HCT116 (cell line): ENCODE measurements around the gene LY6G6D.

Experiments
- EZH2 ChIP-seq: fragments of 200-600 bp; sonication (generic); IDR thresholded peaks from 2 replicates; pipeline ENCODE4 v1.6.1; 2017; ENCODE audit warnings: antibody characterized with exemption, mixed run types
- EZH2phosphoT487 ChIP-seq: fragments of 200-600 bp; IDR thresholded peaks from 2 replicates; pipeline ENCODE4 v1.6.1; 2018; ENCODE audit warnings: antibody characterized with exemption, borderline replicate concordance
- FOSL1 ChIP-seq: IDR thresholded peaks from 2 replicates; pipeline ENCODE4 v1.6.1; 2012; ENCODE audit warnings: low read depth
- POLR2A ChIP-seq: IDR thresholded peaks from 2 replicates; pipeline ENCODE4 v1.7.0; 2011; ENCODE audit warnings: borderline replicate concordance; ENCODE audit not compliant: insufficient read depth, insufficient read length; ENCODE audit errors: extremely low read depth
- POLR2AphosphoS5 ChIP-seq: IDR thresholded peaks from 2 replicates; pipeline ENCODE4 v1.6.1; 2011; ENCODE audit warnings: mild to moderate bottlenecking, low read depth, low read length, moderate library complexity
- RAD21 ChIP-seq: IDR thresholded peaks from 2 replicates; pipeline ENCODE4 v1.6.1; 2012; ENCODE audit warnings: low read depth, mild to moderate bottlenecking
- SIN3A ChIP-seq: IDR thresholded peaks from 2 replicates; pipeline ENCODE4 v1.6.1; 2012; ENCODE audit warnings: low read depth
- SRF ChIP-seq: IDR thresholded peaks from 2 replicates; pipeline ENCODE4 v1.6.1; 2012; ENCODE audit warnings: low read depth
- YY1 ChIP-seq: IDR thresholded peaks from 2 replicates; pipeline ENCODE4 v1.6.1; 2011; ENCODE audit warnings: low read length, low read depth, moderate library complexity, mild to moderate bottlenecking; ENCODE audit not compliant: insufficient replicate concordance; ENCODE audit errors: extremely low read depth
- ZNF274 ChIP-seq: fragments of 200-500 bp; sonication (Bioruptor generic); IDR thresholded peaks from 2 replicates; pipeline ENCODE4 v1.6.1; 2014; ENCODE audit warnings: mild to moderate bottlenecking, low read depth, low read length, inconsistent platforms
- TF ChIP-seq, protein P1 (sequence below), 3 experiments: fragments of 200-600 bp in 1 of 3; sonication (generic) in 1 of 3; IDR thresholded peaks in 2 of 3; conservative IDR thresholded peaks in 1 of 3; 2 replicates each; pipeline ENCODE4 v1.5.1; 2012 to 2017; ENCODE audit warnings: low read depth in 2 of 3, low read length in 2 of 3, antibody characterized with exemption in 1 of 3, borderline replicate concordance in 1 of 3, control low read depth in 1 of 3, mild to moderate bottlenecking in 1 of 3, mixed read lengths in 1 of 3, mixed run types in 1 of 3, moderate library complexity in 1 of 3; ENCODE audit not compliant: insufficient read depth in 1 of 3
- TF ChIP-seq, protein P2 (sequence below): IDR thresholded peaks from 2 replicates; pipeline ENCODE4 v1.6.1; 2012; ENCODE audit warnings: low read depth
- TF ChIP-seq, protein P3 (sequence below): IDR thresholded peaks from 2 replicates; pipeline ENCODE4 v1.6.1; 2012

DNA sequence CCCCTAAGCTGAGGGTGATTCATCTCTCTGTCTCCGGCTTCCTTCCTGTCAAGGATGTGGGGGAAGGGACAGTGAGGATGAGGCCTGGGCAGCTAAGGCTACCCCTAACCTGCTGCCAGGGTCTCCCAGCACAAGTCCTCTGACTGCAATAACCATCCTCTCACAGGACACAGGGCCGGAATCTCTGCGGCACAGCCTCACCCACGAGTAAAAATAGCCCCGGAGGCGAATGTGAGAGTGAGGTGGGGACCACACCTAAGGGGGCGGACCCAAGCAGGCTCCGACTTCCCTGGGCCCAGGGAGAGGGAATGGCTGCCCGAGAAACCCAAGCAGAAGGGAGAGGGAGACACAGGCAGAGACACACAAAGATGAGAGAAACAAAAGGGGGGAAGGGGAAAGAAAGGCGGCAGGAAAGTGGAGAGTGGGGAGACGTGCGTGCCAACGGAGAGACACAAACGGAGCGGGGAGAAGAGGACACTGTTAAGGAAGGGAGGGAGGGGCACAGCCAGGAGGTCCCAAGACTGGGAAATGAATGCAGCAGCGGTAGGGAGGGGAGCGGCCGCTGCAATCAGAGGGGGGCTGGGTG is 19.8 kb downstream of the LY6G6D start:
- TF ChIP-seq YY1 (peak; percentile 14), RAD21 (no peak), POLR2A (no peak), SIN3A (no peak), POLR2AphosphoS5 (no peak), EZH2phosphoT487 (no peak), SRF (no peak), EZH2 (no peak), ZNF274 (no peak), FOSL1 (no peak)
- TF ChIP-seq, protein P1, sequence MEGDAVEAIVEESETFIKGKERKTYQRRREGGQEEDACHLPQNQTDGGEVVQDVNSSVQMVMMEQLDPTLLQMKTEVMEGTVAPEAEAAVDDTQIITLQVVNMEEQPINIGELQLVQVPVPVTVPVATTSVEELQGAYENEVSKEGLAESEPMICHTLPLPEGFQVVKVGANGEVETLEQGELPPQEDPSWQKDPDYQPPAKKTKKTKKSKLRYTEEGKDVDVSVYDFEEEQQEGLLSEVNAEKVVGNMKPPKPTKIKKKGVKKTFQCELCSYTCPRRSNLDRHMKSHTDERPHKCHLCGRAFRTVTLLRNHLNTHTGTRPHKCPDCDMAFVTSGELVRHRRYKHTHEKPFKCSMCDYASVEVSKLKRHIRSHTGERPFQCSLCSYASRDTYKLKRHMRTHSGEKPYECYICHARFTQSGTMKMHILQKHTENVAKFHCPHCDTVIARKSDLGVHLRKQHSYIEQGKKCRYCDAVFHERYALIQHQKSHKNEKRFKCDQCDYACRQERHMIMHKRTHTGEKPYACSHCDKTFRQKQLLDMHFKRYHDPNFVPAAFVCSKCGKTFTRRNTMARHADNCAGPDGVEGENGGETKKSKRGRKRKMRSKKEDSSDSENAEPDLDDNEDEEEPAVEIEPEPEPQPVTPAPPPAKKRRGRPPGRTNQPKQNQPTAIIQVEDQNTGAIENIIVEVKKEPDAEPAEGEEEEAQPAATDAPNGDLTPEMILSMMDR (IDR thresholded peaks at IDR 0.05 in 2 of 3, conservative IDR thresholded peaks at IDR 0.05 in 1 of 3; ENCODE audit: borderline replicate concordance in 1 of 3, insufficient read depth in 1 of 3, low read depth in 2 of 3, low read length in 2 of 3) = no peak
- TF ChIP-seq, protein P2, sequence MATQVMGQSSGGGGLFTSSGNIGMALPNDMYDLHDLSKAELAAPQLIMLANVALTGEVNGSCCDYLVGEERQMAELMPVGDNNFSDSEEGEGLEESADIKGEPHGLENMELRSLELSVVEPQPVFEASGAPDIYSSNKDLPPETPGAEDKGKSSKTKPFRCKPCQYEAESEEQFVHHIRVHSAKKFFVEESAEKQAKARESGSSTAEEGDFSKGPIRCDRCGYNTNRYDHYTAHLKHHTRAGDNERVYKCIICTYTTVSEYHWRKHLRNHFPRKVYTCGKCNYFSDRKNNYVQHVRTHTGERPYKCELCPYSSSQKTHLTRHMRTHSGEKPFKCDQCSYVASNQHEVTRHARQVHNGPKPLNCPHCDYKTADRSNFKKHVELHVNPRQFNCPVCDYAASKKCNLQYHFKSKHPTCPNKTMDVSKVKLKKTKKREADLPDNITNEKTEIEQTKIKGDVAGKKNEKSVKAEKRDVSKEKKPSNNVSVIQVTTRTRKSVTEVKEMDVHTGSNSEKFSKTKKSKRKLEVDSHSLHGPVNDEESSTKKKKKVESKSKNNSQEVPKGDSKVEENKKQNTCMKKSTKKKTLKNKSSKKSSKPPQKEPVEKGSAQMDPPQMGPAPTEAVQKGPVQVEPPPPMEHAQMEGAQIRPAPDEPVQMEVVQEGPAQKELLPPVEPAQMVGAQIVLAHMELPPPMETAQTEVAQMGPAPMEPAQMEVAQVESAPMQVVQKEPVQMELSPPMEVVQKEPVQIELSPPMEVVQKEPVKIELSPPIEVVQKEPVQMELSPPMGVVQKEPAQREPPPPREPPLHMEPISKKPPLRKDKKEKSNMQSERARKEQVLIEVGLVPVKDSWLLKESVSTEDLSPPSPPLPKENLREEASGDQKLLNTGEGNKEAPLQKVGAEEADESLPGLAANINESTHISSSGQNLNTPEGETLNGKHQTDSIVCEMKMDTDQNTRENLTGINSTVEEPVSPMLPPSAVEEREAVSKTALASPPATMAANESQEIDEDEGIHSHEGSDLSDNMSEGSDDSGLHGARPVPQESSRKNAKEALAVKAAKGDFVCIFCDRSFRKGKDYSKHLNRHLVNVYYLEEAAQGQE = no peak
- TF ChIP-seq, protein P3, sequence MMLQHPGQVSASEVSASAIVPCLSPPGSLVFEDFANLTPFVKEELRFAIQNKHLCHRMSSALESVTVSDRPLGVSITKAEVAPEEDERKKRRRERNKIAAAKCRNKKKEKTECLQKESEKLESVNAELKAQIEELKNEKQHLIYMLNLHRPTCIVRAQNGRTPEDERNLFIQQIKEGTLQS = no peak
